GM12865 (cell line): Measurements from ENCODE around the gene BCAN.
A peak's percentile ranks its signal among the peaks of the same experiment; 100 is the strongest.

Source experiments
- DNase-seq: peaks from one replicate; pipeline ENCODE4 v3.0.0; 2010; ENCODE audit warnings: low read depth
- H3K4me3 ChIP-seq: 2 replicates; pipeline ENCODE4 v1.5.1; 2011; ENCODE audit warnings: mild to moderate bottlenecking, low read depth, low read length, control low read depth
- TF ChIP-seq, protein P1 (sequence below): IDR thresholded peaks from 2 replicates; pipeline ENCODE4 v1.5.1; 2011; ENCODE audit warnings: low read length, control low read depth, low read depth, inconsistent platforms; ENCODE audit not compliant: insufficient read depth; ENCODE audit errors: missing control alignments

Gene BCAN

DNA sequence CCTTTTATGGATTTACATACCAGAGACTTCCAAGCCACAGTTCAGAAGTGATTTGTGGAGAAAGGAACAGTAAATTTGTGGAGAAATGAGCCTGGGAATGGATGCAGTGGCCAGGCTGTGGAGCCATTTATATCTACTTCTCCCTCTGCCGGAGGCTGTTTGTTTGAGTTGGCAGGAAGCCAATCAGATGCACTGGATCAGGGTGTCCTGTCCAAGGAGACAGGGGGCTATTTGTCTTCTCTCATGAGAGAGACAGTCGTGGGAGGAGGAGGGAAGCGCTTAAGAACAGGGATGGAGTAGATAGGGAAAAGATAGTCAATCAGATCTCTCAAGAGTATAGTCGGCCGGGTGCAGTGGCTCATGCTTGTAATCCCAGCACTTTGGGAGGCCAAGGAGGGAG is 25.5 kb upstream of the BCAN start:
- DNase-seq = no peak
- no peak overlapping the region for H3K4me3 ChIP-seq
- TF ChIP-seq, protein P1, sequence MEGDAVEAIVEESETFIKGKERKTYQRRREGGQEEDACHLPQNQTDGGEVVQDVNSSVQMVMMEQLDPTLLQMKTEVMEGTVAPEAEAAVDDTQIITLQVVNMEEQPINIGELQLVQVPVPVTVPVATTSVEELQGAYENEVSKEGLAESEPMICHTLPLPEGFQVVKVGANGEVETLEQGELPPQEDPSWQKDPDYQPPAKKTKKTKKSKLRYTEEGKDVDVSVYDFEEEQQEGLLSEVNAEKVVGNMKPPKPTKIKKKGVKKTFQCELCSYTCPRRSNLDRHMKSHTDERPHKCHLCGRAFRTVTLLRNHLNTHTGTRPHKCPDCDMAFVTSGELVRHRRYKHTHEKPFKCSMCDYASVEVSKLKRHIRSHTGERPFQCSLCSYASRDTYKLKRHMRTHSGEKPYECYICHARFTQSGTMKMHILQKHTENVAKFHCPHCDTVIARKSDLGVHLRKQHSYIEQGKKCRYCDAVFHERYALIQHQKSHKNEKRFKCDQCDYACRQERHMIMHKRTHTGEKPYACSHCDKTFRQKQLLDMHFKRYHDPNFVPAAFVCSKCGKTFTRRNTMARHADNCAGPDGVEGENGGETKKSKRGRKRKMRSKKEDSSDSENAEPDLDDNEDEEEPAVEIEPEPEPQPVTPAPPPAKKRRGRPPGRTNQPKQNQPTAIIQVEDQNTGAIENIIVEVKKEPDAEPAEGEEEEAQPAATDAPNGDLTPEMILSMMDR = no peak

DNA sequence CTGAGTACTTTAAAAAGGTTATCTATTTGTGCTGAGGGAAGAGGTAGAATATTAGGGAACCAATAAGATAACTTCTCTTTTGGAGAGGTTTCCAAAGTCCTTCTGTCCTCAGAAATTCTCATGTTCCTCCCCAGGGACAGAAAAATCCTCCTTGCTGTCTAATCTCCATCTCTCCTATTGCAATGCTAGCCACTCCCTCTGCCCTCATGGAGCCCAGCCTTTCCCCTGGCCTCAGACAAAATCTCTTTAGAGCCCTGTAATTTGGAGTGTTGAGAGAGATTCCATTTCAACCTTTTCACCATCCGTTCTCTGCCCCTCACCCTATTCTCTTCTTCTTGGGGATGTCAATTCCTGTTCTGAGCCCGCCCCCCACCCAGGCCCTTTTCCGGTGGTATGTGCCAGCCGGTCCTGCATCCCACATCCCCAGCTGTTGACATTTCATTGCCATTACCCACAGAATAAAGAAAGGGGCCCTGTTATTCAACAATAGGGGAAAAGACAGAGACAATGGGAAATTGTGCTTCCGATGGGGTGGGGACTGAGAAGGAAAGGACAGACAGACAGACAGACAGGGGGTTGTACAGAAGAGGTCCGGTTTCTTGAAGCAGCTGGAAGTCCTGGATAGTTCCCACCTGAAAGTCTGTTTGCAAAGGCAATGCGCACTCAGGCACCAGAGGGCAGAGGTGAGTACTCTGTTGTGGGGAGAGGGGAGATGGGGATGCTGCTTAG is 22.9 kb upstream of the BCAN start, which contains the start of gene HAPLN2:
HAPLN2 (plus strand) TSS at position 563 of the 729 bp plus-strand sequence. CDS start 4,076 bp downstream, outside the sequence.
- no peak within 1 kb of the TSS for H3K4me3 ChIP-seq
- TF ChIP-seq, protein P1 = peak; percentile 56
- peak; percentile 29 for DNase-seq

DNA sequence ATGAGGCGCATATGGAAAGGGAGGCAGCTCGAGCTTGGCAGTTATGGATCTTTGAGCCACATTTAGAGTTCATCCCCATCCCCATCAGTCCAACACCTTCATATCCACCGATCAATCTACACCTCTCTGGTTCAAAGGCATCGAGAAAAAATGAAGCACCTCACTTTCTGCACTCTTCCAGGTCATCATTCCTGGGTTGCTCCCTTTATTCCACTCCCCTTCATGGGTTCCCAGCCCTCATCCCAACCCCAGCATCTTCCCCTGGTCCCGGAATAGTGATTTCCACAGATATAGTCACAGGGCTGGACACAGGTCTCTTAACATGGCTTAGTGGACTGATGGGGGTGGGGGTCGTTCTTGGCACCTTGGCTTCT is 22.3 kb upstream of the BCAN start:
- TF ChIP-seq, protein P1 = no peak
- no peak for DNase-seq
- H3K4me3 ChIP-seq = no peak overlapping the region

- H3K4me3 ChIP-seq = no peak overlapping the region
- TF ChIP-seq, protein P1 = no peak
- no peak for DNase-seq
These were observed 19.2 kb upstream of the BCAN start for GRCh38 chr1:156622581-156623297.

- TF ChIP-seq, protein P1 = peak; percentile 45
- H3K4me3 ChIP-seq = no peak overlapping the region; the same call in 1 of the 2 replicates
- peak; percentile 44 for DNase-seq
These were observed 17.7 kb upstream of the BCAN start for GRCh38 chr1:156623946-156624813.

- H3K4me3 ChIP-seq = no peak overlapping the region
- TF ChIP-seq, protein P1 = no peak
- no peak for DNase-seq
These were observed 17.0 kb upstream of the BCAN start for GRCh38 chr1:156624814-156625435.
